ENCODE measurements around the gene LCE3D.

Gene LCE3D

DNA sequence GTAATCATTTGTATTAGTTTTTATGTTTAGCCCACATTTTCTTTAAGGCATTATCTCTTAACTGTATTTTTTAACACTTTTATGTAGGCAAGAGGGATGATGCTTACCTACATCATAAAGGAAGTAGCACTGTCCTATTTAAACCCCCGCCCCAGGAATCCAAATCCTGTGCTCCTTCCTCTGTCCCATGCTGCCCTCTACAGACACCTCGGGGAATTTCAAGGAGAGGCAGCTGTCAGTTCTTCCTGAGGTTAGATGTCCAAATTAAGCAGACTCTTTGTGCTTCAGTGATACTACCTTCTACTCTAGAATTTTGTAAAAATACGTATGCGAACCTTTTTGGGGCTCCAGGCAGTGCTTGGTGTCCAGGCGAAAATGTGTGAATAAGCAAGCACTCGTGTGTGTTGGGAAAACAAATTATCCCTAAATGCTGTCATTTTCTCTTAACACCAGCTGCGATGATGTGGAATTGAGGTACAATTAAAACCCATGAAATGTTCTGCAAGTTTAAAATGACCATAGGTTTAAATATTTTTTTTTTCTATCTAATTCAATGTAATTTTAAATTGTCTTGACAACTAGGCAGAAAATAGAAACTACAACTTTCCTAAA, 46.9 kb downstream of the LCE3D start:
- in situ Hi-C loops (cut with MboI; ENCODE audit: low sequenced_read_pairs): no loop called here
